Measurements from ENCODE around the gene SH3RF3. TPM values are rescaled to one million over a fixed set of nuclear protein-coding genes. Genes with fewer than 3 reads are reported as not detected.

SH3RF3 gene
- total and polyA plus RNA-seq, 10 of the 15 experiments (the other 5 are each of a cell fraction or from before 2014, with no cell fraction given) = 0.08 to 8.8 (median 2.3) TPM

DNA sequence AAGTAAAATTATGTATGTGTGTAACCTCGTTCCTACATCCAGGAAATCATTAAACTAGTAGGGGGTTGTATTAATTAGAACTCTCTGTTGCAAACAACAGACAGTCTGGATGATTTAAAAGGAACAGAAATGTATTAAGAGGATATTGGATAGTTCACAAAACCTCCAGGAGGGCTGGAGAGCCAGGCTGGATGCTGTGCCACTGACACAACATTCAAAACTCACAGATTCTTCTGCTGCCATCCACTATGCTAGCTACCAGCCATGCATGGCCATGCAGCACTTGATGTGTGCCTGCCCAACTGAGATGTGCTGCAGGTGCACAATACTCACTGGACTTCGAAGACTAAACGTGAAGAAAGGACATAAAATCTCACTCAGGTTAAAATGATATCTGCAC is 48.2 kb upstream of the SH3RF3 start:
- Histone ChIP-seq H3K27me3 (replicated peaks in 1 of 2; ENCODE audit: control insufficient read depth in 2 of 2, insufficient read depth in 2 of 2, low read length in 1 of 2) (peaks cover 0 to 2% of the 10 kb centered on the region in 2 experiments; a peak in 2 of 4 replicates), H3K9ac (ENCODE audit: control insufficient read depth, insufficient read depth, low read length) (no peak overlapping the region), H3K27ac (ENCODE audit: control insufficient read depth, insufficient read depth) (no peak overlapping the region), H3K4me3 (no peak overlapping the region), H3K36me3 (ENCODE audit: control insufficient read depth in 2 of 2, insufficient read depth in 2 of 2, low read length in 1 of 2) (no peaks in the 10 kb centered on the region), H3K79me2 (ENCODE audit: control insufficient read depth, insufficient read depth, low read length) (no peaks in the 10 kb centered on the region), H3K9me3 (replicated peaks; ENCODE audit: control insufficient read depth, insufficient read depth, low read length) (no peaks in the 10 kb centered on the region), H2AFZ (ENCODE audit: control insufficient read depth, low read depth, low read length) (no peak overlapping the region), H4K20me1 (ENCODE audit: control insufficient read depth, insufficient read depth) (no peaks in the 10 kb centered on the region), H3K4me2 (ENCODE audit: control insufficient read depth, insufficient read depth) (no peak overlapping the region), H3K4me1 (ENCODE audit: control insufficient read depth, insufficient read depth, low read length) (no peaks in the 10 kb centered on the region)
- intact Hi-C loops (cut with micrococcal nuclease; ENCODE audit: unreplicated experiment) = no loop called here
- BruUV-seq (replicated peaks) = no TSS peak
- in situ Hi-C loops (cut with MboI) = no loop called here
- ATAC-seq (no peak), FAIRE-seq (no peak), DNase-seq (ENCODE audit: low read depth, low spot score) (no peak)
- TF ChIP-seq NRF1 (conservative IDR thresholded peaks at IDR 0.05; ENCODE audit: low read depth, low read length) = no peak
- TF ChIP-seq HDAC6 (IDR thresholded peaks at IDR 0.05; ENCODE audit: unreplicated experiment) = no peak
- no peak for TF ChIP-seq CREB1 (IDR thresholded peaks at IDR 0.05; ENCODE audit: low read depth)
- TF ChIP-seq, protein P1, sequence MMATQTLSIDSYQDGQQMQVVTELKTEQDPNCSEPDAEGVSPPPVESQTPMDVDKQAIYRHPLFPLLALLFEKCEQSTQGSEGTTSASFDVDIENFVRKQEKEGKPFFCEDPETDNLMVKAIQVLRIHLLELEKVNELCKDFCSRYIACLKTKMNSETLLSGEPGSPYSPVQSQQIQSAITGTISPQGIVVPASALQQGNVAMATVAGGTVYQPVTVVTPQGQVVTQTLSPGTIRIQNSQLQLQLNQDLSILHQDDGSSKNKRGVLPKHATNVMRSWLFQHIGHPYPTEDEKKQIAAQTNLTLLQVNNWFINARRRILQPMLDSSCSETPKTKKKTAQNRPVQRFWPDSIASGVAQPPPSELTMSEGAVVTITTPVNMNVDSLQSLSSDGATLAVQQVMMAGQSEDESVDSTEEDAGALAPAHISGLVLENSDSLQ (IDR thresholded peaks at IDR 0.05) = no peak
- TF ChIP-seq, protein P2, sequence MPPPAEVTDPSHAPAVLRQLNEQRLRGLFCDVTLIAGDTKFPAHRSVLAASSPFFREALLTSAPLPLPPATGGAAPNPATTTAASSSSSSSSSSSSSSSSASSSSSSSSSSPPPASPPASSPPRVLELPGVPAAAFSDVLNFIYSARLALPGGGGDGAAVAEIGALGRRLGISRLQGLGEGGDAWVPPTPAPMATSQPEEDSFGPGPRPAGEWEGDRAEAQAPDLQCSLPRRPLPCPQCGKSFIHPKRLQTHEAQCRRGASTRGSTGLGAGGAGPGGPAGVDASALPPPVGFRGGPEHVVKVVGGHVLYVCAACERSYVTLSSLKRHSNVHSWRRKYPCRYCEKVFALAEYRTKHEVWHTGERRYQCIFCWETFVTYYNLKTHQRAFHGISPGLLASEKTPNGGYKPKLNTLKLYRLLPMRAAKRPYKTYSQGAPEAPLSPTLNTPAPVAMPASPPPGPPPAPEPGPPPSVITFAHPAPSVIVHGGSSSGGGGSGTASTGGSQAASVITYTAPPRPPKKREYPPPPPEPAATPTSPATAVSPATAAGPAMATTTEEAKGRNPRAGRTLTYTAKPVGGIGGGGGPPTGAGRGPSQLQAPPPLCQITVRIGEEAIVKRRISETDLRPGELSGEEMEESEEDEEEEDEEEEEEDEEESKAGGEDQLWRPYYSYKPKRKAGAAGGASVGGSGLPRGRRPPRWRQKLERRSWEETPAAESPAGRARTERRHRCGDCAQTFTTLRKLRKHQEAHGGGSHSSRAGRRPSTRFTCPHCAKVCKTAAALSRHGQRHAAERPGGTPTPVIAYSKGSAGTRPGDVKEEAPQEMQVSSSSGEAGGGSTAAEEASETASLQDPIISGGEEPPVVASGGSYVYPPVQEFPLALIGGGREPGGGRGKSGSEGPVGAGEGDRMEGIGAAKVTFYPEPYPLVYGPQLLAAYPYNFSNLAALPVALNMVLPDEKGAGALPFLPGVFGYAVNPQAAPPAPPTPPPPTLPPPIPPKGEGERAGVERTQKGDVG (CRISPR knock-in tag; IDR thresholded peaks at IDR 0.05) = no peak
- TF ChIP-seq SUPT20H (IDR thresholded peaks at IDR 0.05; ENCODE audit: borderline replicate concordance, control insufficient read depth, low read depth, low read length) = no peak
- TF ChIP-seq IKZF1 (conservative IDR thresholded peaks at IDR 0.05) = no peak
- no peak for TF ChIP-seq RFX5 (IDR thresholded peaks at IDR 0.05; ENCODE audit: low read depth, low read length)
- TF ChIP-seq, protein P3, sequence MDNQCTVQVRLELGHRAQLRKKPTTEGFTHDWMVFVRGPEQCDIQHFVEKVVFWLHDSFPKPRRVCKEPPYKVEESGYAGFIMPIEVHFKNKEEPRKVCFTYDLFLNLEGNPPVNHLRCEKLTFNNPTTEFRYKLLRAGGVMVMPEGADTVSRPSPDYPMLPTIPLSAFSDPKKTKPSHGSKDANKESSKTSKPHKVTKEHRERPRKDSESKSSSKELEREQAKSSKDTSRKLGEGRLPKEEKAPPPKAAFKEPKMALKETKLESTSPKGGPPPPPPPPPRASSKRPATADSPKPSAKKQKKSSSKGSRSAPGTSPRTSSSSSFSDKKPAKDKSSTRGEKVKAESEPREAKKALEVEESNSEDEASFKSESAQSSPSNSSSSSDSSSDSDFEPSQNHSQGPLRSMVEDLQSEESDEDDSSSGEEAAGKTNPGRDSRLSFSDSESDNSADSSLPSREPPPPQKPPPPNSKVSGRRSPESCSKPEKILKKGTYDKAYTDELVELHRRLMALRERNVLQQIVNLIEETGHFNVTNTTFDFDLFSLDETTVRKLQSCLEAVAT (IDR thresholded peaks at IDR 0.05) = no peak
- RAD21 ChIA-PET (ENCODE audit: unreplicated experiment) = no interaction called here
- CTCF ChIA-PET = interaction anchor here (2.3 kb wide), 1 partner anchor 12 kb away, joined by 4 read pairs; no protein-coding TSS in a partner anchor
- WGBS (ENCODE audit: insufficient coverage, insufficient replicate concordance, low lambda C conversion rate, missing lambda C conversion rate) = 0% methylated on average over 3 of the region's 3 CpGs
- POLR2A ChIA-PET = no interaction called here
- SMC1A ChIA-PET (ENCODE audit: uncharacterized antibody, unreplicated experiment) = no interaction called here

Measured in GM12878 (cell line).